Measurements from ENCODE around the gene TFRC.
"Not testable (repeated sequence)": the region's sequence is repeated elsewhere in the genome, so short reads cannot be mapped to it uniquely, and the experiment has no call there.

The TFRC gene

DNA sequence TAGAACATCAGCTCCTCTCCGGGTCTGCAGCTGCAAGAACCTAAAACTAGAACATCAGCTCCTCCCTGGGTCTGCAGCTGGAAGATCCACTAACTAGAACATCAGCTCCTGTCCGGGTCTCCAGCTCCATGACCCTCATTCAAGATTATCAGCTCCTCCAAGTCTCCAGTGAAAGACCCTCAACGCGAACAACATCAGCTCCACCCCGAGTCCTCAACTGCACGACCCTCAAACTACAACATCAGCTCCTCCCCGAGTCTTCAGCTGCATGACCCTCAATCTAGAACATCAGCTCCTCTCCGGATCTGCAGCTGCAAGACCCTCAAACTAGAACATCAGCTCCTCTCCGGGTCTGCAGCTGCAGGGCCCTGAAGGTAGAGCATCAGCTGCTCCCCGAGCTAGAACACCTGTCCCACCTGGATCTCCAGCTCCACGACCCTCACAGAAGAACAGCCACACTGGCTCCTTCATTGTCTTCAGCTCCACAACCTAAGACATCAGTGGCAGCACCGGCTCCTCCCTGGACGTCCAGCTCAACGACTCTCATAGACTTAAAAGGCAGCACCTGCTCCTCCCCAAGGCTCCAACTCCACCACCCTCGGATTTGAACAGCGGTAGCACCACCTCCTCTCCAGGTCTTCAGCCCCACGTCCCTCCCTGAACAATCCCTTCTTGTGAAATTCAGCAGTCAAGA, 77.4 kb downstream of the TFRC start:
- not testable (repeated sequence) for DNase-seq (ENCODE audit: low read depth)

DNA sequence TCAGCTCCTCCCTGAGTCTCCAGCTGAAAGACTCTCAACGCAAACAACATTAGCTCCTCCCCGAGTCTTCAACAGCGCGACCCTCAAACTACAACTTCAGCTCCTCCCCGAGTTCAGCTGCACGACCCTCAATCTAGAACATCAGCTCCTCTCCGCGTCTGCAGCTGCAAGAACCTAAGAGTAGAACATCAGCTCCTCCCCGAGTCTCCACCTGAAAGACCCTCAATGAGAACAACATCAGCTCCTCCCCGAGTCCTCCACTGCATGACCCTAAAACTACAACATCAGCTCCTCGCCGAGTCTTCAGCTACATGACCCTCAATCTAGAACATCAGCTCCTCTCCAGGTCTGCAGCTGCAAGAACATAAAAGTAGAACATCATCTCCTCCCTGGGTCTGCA, 78.3 kb downstream of the TFRC start:
- DNase-seq (ENCODE audit: low read depth), result no peak

DNA sequence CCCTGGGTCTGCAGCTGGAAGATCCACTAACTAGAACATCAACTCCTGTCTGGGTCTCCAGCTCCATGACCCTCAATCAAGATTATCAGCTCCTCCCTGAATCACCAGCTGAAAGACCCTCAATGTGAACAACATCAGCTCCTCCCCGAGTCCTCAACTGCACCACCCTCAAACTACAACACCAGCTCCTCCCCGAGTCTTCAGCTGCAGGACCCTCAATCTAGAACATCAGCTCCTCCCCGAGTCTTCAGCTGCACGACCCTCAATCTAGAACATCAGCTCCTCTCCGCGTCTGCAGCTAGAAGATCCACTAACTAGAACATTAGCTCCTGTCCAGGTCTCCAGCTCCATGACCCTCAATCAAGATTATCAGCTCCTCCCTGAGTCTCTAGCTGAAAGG, 79.2 kb downstream of the TFRC start:
- not testable (repeated sequence) for DNase-seq (ENCODE audit: low read depth)

DNA sequence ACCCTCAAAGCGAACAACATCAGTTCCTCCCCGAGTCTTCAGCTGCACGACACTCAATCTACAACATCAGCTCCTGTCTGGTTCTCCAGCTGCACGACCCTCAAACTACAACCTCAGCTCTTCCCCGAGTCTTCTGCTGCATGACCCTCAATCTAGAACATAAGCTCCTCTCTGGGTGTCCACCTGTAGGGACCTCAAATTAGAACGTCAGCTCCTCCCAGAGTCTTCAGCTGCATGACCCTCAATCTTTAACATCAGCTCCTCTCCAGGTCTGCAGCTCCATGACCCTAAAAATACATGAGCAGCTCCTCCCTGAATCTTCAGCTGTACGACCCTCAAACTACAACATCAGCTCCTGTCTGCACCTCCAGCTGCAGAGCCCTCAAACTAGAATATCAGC, 80.7 kb downstream of the TFRC start:
- DNase-seq (ENCODE audit: low read depth), result not testable (repeated sequence)

DNA sequence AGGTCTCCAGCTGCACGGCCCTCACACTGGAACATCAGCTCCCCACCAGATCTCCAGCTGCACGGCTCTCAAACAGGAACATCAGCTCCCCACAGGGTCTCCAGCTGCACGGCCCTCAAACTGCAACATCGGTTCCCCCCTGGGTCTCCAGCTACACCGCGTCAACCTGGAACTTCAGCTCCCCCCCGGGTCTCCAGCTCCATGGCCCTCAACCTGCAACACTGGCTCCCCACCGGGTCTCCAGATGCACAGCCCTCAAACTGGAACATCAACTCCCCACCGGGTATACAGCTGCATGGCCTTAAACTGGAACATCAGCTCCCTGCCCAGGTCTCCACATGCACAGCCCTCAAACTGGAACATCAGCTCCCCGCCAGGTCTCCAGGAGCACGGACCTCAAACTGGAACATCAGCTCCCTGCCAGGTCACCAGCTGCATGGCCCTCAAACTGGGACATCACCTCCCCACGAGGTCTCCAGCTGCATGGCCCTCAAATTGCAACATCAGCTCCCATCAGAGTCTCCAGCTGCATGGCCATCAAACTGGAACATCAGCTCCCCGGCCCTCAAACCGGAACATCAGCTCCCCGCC, 81.4 kb downstream of the TFRC start:
- not testable (repeated sequence) for DNase-seq (ENCODE audit: low read depth)

DNA sequence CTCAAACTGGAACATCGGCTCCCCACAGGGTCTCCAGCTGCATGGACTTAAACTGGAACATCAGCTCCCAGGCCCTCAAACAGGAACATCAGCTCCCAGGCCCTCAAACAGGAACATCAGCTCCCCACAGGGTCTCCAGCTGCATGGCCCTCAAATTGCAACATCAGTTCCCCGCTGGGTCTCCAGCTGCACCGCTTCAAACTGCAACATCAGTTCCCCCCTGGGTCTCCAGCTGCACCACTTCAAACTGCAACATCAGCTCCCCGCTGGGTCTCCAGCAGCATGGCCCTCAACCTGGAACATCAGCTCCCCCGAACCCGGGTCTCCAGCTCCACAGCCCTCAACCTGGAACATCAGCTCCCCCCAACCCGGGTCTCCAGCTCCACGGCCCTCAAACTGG, 82.0 kb downstream of the TFRC start:
- no peak for DNase-seq (ENCODE audit: low read depth)
